ENCODE measurements around the gene CALN1.

GRCh38 chr7:72163271-72163670 is 248.9 kb downstream of the CALN1 start:
- no peak for TF ChIP-seq CTCF (IDR thresholded peaks at IDR 0.05)
- TF ChIP-seq ZFX (IDR thresholded peaks at IDR 0.05; ENCODE audit: borderline replicate concordance) = no peak

Data from 22Rv1 (cell line).